Dedifferentiated amniotic fluid mesenchymal stem cell (primary cell): ENCODE measurements around the gene CCDC124.

Experiments used
- DNase-seq: peaks from one replicate; pipeline ENCODE4 v3.0.0-alpha.2; 2016; ENCODE audit errors: extremely low spot score

CCDC124 gene

DNA sequence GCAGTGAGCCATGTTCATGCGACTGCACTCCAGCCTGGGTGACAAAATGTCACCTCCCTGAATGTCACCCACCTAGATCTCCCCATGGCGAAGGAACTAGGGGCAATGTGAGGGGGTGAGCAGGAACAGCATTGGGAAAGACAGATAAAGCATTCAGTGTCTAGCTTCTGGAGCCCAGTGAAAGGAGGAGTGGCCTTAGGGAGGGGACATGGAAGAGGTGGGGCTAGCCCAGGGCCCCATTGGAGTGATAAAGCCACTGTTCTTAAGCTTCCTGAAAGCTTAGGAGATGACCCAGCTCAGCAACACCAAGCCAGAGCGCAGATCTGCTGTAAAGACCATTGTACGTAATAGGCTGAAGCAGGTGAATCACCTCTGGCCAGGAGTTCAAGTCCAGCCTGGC lies 21.1 kb downstream of the CCDC124 start:
- no peak for DNase-seq

DNA sequence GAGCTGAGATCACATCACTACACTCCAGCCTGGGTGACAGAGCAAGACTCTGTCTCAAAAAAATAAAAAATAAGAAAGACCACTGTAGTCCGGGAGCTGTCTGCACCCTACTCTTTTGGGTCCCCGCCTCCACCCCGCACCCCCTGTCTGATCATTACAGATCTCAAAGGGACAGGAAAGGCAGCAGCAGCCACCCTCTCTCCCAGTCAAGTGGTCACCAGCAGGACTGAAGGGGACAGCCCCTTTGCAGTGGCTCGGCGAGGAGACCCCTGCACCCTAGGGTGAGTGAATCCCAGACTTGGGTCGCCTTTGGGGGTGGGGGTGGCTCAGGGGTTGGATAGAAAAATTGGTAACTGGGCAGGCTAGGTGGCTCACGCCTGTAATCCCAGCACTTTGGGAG lies 21.6 kb downstream of the CCDC124 start:
- DNase-seq, result no peak

DNA sequence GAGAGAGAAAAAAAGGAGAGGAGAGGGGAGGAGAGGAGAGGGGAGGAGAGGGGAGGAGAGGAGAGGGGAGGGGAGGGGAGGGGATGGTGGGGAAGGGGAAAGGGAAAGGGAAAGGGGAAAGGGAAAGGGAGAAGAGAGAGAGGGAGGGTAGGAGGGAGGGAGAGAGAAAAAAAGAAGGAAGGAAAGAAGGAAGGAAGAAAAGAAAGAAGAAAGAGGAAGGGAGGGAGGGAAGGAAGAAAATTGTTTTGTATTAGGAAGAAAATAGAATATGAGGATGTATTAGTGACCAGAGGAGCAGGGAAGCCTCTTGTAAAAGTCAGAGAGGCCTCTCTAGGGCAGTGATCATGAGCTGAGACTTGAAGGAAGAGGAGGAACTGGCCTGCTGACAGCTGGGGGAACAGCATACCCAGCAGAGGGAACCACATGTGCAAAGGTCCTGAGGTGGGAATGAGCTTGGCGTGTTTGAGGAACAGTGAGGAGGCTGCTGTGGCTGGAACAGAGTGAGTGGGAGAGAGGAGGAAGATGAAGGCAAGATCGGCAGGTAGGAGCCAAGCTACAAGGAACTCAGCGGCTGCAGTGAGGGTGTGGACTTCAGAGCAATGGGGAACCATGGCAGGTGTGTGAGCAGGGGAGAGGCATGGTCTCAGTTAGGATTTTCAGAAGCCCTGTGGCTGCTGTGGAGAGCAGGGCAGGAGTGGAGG lies 24.5 kb downstream of the CCDC124 start:
- DNase-seq, result no peak

DNA sequence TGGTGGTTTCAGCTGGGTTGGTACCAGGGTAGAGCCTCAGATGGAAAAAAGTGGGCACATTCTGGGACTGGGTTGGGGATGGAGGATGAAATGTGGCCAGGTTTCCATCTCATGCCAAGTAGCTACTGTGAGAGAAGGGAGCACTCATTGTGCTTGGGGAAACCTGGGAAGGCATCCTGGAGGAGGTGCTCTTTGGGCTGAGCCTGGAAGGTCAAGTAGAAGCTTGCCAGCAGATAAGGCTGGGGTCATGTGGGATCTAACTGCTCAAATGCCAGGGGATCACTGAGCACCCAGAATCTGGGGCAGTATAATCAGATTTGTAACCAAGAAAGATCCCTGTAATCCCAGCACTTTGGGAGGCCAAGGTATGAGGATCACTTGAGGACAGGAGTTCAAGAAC lies 25.1 kb downstream of the CCDC124 start:
- no peak for DNase-seq

DNA sequence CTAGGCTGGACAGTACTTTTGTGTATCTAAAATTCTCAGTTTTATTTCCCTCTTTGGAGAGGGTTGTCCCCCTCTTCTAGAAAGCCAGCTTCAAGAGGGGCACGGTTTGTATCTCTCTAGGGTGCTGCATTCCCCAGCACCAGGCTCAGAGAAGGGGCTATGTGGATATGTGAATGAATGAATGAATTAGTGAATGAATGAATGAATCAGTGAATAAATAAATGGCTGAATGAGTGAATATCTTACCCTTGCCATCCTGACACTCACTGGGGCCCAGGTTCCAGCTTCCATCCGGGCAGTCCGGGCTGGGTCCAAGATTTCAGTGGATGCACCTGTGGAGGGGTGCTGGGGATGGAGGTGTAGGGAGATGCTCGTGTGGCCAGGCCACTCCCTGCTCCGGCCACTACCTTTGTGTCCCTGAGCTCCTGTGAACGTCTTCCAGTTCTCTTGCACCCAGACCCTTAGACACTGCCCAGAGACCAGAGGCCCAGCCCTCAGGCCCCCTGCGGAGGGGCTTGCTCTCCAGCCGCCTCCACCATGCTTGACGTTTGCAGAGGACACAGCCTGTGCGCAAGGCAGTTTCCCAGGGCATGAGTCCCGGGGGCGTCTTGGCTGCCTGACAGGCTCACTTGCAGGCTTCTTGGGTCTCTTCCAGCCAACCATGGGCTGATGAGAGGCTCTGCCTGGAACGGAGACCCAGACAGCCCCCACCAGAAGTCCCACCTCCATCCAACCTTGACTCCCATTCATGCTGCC lies 31.3 kb downstream of the CCDC124 start:
- no peak for DNase-seq

DNA sequence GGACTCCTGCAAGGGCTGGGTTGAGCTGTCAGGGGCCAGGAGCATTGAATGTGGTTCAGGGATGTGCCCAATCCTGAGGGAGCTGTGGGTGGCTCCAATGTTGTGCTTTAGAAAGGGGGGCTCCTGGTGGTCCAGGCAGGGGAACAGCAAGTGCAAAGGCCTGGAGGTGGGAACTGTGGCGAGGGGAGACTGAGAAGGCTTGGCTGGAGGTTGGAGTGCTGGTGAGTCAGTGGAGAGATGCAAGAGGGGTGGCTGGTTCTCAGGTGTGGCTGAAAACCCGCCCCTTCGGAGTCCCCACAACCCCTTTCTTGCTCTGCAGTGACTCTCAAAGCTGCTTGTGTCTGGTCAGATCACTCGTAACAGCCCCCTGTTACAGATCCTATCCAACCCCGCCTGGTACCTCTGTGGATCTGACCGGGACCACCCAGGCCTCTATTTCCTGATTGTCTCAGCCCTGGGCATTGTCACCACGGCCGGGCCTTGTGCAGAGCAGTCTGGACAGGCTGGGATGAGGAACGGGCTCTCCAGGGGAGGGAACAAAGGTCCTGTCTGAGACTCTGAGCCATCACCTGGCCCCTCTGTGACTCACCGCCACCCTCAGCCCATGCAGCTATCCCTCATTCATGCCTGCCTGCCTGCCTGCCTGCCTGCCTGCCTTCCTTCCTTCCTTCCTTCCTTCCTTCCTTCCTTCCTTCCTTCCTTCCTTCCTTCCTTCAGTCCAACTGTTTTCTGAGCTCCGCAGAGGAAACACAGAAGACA lies 32.7 kb downstream of the CCDC124 start:
- DNase-seq, result no peak

DNA sequence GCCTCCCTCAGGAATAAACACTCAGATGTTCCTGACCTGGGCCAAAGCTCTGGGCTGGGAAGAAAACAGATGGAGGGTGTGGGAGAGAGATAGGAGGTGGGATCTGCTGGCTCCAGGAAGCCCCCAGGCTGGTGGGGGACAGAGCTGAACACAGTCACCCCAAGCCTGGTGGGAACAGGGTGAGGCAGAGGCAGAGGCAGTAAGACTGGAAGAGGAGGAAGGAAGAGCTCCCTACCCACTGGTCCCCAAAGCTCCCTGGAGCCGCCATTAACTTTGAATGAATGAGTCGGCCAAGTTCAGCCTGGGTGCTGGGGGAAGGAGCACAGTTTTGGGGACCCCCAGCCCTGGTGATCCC lies 33.3 kb downstream of the CCDC124 start:
- DNase-seq, result no peak

DNA sequence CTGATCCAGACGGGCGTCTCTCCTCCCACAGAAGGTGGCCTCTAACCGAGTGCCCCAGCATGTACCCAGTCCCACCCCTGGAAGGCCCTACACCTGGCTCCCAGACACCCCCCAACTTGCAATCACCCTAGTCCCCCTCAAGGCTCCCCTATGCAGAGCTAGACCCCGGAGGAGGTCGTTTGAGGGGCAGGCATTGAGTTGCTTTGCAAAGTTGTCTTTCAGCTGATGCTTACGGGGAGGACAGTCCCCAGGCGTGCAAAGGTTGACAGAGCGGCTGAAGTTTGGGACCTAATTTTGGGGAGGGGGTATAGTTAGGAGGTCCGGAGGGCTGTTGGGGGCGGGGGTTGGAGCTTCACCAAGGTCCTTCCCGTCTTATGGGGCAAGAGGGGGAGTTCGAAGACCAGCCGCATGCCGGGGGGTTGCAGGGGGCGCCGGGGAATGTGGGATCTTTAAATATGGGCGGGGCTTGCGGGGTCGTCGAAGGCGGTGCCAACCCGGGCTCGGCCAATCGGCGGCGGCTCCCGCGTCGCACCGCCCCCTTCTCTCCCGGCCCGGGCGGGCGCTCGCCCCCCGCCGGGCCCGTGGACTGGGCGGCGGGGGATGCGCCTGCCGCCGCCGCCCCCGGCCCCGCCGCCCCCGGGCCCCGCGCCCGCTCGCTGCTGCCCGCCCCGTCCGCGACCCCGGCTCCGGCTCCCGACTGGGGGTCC lies 33.9 kb downstream of the CCDC124 start, which contains the start of gene KCNN1:
Gene KCNN1, plus strand, starts transcription at position 558 of the 707 bp plus-strand sequence. CDS start 6,782 bp downstream, outside the sequence.
- no peak for DNase-seq

DNA sequence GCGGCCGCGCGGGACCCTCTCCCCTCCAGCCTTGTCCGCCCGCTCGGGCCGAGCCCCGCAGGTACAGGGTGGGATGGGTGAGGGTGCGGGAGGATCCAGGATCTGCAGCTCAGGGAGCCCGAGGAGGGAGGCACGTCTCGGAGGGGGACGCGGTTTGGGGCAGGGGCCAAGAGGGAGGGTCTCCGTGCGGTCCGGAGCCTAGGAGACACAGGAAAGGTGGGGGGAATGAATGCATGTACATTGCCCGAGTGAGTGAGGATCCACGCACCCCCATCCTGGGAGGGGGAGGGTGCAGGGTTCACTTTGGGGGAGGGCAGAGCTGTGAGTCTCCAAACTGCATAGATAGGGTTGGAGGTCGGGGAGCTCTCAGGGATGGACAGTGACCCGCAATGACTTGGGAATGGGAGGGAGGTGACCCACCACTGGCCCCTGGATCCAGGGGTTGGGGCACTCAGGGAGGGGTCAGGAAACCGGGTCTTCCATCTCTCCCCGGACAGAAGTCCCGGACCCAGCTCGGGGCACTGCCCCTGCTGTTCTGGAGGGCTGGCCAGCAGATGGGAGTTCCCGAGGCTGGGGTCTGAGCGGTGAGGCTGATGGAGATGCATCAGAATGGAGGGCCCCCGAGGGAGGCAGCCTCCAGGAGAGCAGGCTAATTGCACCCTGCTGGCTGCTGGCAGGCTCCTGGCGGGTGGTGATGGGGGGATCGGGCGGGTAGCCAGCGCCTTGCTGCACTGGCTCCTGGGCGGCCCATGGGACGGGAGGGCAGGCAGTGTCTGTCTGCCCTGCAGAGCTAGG lies 34.6 kb downstream of the CCDC124 start:
- DNase-seq, result no peak

DNA sequence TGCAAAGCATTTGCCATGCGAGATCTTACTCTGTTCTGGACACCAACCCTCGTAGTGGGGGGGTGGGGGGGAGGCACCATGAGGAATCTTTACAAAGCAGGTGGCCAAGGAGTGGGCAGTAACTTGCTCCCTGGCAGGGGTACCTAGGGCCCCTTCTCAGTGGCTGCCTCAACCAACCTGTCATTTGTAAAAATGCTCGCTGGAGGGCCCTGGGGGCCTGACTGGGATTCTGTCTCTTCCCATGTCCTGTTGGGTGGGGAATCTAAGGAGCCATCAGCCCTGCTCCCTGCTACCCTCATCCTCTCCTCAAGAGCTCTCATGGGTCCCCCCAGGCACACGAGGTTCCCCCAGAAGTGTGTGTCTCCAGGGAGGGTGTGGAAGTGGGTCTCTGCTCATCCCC lies 35.5 kb downstream of the CCDC124 start:
- DNase-seq, result no peak

DNA sequence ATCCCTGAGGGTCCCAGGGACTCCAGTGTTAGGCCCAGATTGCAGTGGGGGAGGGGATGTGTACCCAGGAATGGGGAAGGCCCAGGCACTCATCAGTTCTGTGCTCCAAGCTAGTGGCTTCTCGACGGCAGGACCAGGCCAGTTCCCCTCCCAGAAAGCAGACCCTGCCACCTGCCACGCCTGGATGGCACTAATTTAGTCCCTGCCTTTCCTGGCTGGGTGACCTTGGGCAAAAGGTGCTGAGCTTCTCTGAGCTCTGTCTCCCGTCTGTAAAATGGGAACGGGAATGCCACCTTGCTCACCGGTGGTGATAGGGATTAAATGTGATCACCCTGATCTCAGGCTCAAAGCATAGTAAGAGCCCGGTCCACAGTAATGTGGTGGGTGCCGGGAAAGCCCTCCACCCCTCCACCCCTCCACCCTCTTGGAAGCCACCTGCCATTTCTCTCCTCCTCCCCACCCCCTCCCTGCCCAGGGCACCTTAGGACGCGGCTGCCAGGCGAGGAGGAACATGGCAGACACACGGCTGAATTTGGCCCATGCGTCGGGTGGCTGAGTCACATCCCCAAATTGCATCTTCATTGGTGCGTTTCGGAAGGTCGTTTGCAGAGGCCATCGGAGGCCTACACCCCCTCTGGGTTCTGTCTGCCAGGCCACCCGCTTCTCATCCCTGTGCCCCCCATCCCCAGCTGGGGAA lies 36.4 kb downstream of the CCDC124 start:
- DNase-seq, result no peak

DNA sequence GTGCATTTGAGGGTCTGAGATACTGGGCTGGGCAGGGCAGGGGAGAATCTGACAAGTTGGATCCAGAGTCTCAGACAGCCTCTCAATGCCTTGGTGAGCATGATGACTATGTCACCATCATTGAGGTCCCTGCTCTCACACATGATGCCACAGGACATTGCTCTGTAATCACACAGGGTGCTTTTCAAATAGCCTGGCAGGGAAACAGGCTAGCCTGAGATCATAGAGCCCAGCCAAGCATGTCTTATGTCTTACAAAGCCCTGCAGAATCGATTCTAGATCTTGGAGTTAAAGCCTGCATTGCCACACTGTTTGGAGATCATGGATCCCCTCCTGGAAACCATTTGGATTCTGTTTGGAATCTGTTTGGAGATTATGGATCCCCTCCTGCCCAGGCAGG lies 39.4 kb downstream of the CCDC124 start:
- no peak for DNase-seq

DNA sequence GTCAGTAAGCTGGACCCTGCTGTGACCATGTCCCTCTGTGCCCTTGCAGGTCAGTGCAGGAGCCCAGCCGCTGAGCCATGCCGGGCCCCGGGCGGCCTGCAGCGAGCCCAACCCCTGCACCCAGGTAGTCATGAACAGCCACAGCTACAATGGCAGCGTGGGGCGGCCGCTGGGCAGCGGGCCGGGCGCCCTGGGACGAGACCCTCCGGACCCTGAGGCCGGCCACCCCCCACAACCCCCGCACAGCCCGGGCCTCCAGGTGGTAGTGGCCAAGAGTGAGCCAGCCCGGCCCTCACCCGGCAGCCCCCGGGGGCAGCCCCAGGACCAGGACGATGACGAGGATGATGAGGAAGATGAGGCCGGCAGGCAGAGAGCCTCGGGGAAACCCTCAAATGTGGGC lies 40.9 kb downstream of the CCDC124 start:
- DNase-seq, result no peak

DNA sequence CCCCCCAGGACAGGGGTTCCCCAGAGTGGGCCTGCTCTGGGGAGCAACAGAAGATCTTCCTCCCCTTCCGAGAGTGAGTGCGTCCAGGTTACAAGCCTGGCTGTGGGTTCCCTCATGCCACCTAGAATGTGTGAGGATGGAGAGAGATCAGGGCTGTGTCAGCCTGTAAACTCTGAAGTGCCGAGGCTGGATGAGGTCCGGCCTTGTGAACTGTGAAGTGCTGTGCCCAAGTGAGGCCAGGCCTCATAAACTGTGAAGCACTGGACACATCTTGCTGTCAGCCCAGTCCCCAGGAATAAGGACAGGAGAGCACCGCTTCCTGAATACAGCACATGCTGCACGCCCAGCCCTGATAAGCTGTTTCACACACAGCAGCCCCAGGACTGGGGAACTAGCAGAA lies 41.7 kb downstream of the CCDC124 start:
- DNase-seq, result no peak

DNA sequence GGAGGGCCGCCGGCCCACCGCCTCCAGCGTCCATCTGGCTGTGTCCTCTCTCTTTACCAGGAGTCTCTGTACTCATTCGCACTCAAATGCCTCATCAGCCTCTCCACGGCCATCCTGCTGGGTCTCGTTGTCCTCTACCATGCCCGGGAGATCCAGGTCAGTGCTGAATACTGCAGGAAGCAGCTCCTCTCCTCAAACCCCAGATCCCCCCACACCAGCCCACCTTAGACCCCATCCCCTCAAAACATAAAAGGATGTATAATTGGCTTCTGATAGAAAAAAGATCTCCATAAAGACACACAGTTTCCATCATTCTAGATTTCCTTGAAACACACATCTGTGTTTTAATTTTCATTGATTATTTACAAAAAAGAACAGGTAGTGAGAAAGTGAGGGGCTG lies 42.2 kb downstream of the CCDC124 start:
- DNase-seq, result no peak

DNA sequence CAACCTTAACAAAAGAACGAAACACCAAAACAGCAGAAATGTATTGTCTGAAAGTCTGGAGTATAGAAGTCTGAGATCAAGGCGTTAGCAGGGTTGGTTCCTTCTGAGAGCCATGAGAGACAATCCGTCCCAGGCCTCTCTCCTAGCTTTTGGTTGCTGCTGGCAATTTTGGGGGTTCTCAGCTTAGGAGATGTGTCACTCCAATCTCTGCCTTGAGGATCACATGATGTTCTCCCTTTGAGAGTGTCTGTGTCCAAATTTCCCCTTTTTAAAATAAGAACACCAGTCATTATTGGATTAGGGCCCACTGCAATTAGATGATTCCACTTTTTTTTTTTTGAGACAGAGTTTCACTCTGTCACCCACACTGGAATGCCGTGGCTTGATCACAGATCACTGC lies 44.2 kb downstream of the CCDC124 start:
- no peak for DNase-seq

DNA sequence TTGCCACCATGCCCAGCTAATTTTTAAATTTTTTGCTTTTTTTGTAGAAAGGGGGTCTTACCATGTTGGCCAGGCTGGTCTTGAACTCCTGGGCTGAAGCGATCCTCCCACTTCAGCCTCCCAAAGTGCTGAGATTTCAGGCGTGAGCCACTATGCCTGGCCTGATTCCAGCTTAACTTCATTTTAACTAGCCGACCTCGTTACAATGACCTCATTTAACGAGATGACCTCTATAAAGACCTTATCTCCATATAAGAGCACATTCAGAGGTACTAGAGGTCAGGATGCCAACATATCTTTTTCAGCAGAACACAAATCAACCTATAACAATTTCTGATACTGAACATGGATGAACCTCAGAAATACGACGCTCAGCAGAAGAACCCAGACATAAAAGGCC lies 44.7 kb downstream of the CCDC124 start:
- DNase-seq, result no peak

DNA sequence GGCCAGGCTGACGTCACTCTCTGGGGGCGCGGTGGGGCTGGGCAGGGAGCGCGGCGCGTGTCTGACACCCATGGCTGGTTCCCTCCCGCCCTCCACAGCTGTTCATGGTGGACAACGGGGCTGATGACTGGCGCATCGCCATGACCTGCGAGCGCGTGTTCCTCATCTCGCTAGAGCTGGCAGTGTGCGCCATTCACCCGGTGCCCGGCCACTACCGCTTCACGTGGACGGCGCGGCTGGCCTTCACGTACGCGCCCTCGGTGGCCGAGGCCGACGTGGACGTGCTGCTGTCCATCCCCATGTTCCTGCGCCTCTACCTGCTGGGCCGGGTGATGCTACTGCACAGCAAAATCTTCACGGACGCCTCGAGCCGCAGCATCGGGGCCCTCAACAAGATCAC lies 48.8 kb downstream of the CCDC124 start:
- DNase-seq, result no peak

DNA sequence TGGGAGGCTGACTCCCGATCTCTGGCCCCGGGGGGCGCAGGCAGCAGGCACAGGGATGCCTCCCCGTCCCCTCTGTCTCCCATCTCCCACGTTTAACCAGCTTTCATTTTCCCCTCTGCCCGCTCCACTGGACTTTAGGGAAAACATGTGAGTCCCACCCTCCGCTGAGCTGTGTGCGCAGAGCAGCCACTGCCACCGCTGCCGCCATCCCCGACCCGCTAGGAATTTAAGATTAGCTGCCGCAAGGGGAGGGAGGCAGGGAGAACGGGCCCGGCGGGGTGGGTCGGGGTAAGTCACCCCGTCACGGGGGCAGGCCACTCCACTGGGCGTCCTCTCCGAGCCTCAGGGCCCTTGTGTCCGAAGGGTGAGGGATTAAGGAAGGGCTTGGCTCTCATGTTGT lies 49.6 kb downstream of the CCDC124 start:
- DNase-seq, result no peak

DNA sequence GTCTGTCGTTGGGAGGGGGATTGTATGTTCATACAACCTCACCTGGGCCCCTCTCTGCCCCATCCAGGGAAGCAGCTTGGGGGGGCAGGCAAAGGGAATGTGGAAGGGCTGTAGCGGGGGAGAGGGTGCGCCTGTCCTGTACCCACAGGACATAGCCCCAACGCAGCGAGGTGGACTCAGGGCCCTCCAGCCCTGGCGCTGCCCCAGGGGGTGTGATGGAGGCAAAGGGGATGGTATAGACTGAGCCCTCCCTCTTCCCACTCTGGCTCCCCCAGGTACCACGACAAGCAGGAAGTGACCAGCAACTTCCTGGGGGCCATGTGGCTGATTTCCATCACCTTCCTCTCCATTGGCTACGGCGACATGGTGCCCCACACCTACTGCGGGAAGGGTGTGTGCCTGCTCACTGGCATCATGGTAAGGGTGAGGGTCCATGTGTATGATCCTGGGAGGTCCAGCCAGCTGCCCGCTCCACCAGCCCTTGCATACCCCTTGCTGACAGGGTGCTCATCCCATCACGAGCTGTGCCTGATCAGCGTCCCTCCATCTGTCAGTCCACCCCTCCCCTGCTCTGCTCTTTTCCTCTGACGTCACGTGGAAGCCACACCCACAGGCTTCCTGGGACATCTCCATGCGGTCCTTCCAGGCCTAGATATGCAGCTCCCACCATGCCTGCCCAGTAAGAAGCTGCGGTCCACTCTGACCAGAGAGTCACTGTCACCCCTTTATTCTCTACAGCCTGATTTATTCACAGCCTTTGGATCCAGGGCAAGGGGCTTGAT lies 52.4 kb downstream of the CCDC124 start:
- no peak for DNase-seq
